ENCODE measurements around the gene KRT16.

- TF ChIP-seq CTCF (IDR thresholded peaks at IDR 0.05) (no peak), POLR2A (IDR thresholded peaks at IDR 0.05) (no peak)
Measured at GRCh38 chr17:41614098-41614497, 1.5 kb upstream of the KRT16 start.

Data from transverse colon (tissue), 3 donors.